ENCODE results near the gene POFUT2. TPM values are rescaled to one million over a fixed set of nuclear protein-coding genes. Genes with fewer than 3 reads are reported as not detected.

POFUT2 gene
- total RNA-seq, 3 donors from 2014 or later, result 26.4 to 38.0 (median 29.8) TPM

GRCh38 chr21:45306832-45307571, 19.3 kb upstream of the POFUT2 start:
- DNase-seq (peak in 2 of 3 donors; percentile 55 to 73), ATAC-seq (peak; percentile 51)
- H3K36me3 ChIP-seq (ENCODE audit: low read depth), result no peaks in the 10 kb centered on the region
- H3K4me1 ChIP-seq (ENCODE audit: low read depth), result peaks cover 5% of the 10 kb centered on the region
- intact Hi-C loops (cut with DNase I, micrococcal nuclease), result no loop called here
- H3K4me3 ChIP-seq, result no peak overlapping the region
- no peaks in the 10 kb centered on the region for H3K9me3 ChIP-seq
- no peak for TF ChIP-seq CTCF (IDR thresholded peaks at IDR 0.05)

GRCh38 chr21:45306453-45306831, 18.7 kb upstream of the POFUT2 start:
- Histone ChIP-seq H3K9me3 (no peaks in the 10 kb centered on the region), H3K4me3 (no peak overlapping the region), H3K36me3 (ENCODE audit: low read depth) (no peaks in the 10 kb centered on the region), H3K4me1 (ENCODE audit: low read depth) (peaks cover 5% of the 10 kb centered on the region)
- intact Hi-C loops (cut with DNase I, micrococcal nuclease), result no loop called here
- TF ChIP-seq CTCF (IDR thresholded peaks at IDR 0.05), result no peak
- DNase-seq (peak in 2 of 3 donors; percentile 18 to 35), ATAC-seq (no peak)

GRCh38 chr21:45305836-45306235, 18.1 kb upstream of the POFUT2 start:
- ATAC-seq (no peak), DNase-seq (peak in 2 of 3 donors; percentile 4 to 11)
- TF ChIP-seq CTCF (IDR thresholded peaks at IDR 0.05), result no peak
- intact Hi-C loops (cut with DNase I, micrococcal nuclease), result no loop called here
- Histone ChIP-seq H3K4me1 (ENCODE audit: low read depth) (peaks cover 5% of the 10 kb centered on the region), H3K36me3 (ENCODE audit: low read depth) (no peaks in the 10 kb centered on the region), H3K9me3 (no peaks in the 10 kb centered on the region), H3K4me3 (no peak overlapping the region)

GRCh38 chr21:45304945-45305344, 17.2 kb upstream of the POFUT2 start:
- DNase-seq (peak in 2 of 3 donors; percentile 13 to 37), ATAC-seq (no peak)
- Histone ChIP-seq H3K4me3 (no peak overlapping the region), H3K9me3 (no peaks in the 10 kb centered on the region), H3K4me1 (ENCODE audit: low read depth) (peaks cover 5% of the 10 kb centered on the region), H3K36me3 (ENCODE audit: low read depth) (no peaks in the 10 kb centered on the region)
- intact Hi-C loops (cut with DNase I, micrococcal nuclease), result no loop called here
- TF ChIP-seq CTCF (IDR thresholded peaks at IDR 0.05), result no peak

GRCh38 chr21:45304476-45304830, 16.8 kb upstream of the POFUT2 start:
- ATAC-seq, result no peak
- H3K9me3 ChIP-seq, result no peaks in the 10 kb centered on the region
- peak in 1 of 3 donors; percentile 22 for DNase-seq
- TF ChIP-seq CTCF (IDR thresholded peaks at IDR 0.05), result no peak
- intact Hi-C loops (cut with DNase I, micrococcal nuclease), result no loop called here
- H3K36me3 ChIP-seq (ENCODE audit: low read depth), result no peaks in the 10 kb centered on the region
- H3K4me1 ChIP-seq (ENCODE audit: low read depth), result peaks cover 5% of the 10 kb centered on the region
- no peak overlapping the region for H3K4me3 ChIP-seq
